Stimulated activated CD8-positive, alpha-beta memory T cell treated with anti-CD3 and anti-CD28 coated beads, Interleukin-7, amount 100 ng/mL, for 48 hours (primary cell): Measurements from ENCODE around the gene PCDHA9.
"Not testable (repeated sequence)": the region's sequence is repeated elsewhere in the genome, so short reads cannot be mapped to it uniquely, and the experiment has no call there.

Source experiments
- DNase-seq, 2 donors: peaks; one replicate each; pipeline ENCODE4 v3.0.0-alpha.2; 2020; ENCODE audit warnings: low read depth in 1 of 2; ENCODE audit errors: extremely low read depth in 1 of 2

Gene PCDHA9

DNA sequence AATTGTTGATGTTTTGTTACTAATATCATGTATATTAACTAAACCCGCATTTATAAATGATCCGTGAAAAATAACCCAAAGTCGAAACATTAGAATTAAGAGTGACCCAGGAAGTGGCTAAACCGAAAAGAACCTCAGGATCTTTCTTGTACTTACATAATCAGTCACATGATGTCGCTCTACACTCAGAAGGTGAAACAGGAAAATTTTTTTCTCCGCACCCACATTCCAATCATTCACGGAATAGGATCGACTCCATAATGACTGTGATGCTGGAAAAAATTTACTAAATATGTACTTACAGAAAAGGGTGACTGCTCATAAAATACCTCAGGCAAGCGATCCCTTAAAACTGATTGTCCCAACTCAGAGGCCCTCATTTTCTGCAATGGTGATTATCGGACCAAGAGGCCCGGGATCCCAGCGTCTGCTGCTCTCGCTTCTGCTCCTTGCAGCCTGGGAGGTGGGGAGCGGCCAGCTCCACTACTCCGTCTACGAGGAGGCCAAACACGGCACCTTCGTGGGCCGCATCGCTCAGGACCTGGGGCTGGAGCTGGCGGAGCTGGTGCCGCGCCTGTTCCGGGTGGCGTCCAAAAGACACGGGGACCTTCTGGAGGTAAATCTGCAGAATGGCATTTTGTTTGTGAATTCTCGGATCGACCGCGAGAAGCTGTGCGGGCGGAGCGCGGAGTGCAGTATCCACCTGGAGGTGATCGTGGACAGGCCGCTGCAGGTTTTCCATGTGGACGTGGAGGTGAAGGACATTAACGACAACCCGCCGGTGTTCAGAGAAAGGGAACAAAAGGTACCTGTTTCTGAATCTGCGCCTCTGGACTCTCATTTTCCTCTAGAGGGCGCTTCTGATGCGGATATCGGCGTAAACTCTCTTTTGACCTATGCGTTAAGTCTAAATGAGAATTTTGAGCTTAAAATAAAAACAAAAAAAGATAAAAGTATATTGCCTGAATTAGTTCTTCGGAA is 27.2 kb downstream of the PCDHA9 start, which contains the start of gene PCDHA12:
PCDHA12 (plus strand) TSS at position 224 of the 981 bp plus-strand sequence; CDS start at position 389, 165 bp downstream.
- DNase-seq = no peak

DNA sequence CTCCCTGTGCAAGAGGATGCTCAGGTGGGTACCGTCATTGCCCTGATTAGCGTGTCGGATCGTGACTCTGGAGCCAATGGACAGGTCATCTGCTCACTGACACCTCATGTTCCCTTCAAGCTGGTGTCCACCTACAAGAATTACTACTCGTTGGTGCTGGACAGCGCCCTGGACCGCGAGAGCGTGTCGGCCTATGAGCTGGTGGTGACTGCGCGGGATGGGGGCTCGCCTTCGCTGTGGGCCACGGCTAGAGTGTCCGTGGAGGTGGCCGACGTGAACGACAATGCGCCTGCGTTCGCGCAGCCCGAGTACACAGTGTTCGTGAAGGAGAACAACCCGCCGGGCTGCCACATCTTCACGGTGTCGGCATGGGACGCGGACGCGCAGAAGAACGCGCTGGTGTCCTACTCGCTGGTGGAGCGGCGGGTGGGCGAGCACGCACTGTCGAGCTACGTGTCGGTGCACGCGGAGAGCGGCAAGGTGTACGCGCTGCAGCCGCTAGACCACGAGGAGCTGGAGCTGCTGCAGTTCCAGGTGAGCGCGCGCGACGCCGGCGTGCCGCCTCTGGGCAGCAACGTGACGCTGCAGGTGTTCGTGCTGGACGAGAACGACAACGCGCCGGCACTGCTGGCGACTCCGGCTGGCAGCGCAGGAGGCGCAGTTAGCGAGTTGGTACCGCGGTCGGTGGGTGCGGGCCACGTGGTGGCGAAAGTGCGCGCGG is 28.5 kb downstream of the PCDHA9 start:
- DNase-seq = not testable (repeated sequence)

DNA sequence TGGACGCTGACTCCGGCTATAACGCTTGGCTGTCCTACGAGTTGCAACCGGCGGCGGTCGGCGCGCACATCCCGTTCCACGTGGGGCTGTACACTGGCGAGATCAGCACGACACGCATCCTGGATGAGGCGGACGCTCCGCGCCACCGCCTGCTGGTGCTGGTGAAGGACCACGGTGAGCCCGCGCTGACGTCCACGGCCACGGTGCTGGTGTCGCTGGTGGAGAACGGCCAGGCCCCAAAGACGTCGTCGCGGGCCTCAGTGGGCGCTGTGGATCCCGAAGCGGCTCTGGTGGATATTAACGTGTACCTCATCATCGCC is 29.0 kb downstream of the PCDHA9 start:
- DNase-seq = no peak

DNA sequence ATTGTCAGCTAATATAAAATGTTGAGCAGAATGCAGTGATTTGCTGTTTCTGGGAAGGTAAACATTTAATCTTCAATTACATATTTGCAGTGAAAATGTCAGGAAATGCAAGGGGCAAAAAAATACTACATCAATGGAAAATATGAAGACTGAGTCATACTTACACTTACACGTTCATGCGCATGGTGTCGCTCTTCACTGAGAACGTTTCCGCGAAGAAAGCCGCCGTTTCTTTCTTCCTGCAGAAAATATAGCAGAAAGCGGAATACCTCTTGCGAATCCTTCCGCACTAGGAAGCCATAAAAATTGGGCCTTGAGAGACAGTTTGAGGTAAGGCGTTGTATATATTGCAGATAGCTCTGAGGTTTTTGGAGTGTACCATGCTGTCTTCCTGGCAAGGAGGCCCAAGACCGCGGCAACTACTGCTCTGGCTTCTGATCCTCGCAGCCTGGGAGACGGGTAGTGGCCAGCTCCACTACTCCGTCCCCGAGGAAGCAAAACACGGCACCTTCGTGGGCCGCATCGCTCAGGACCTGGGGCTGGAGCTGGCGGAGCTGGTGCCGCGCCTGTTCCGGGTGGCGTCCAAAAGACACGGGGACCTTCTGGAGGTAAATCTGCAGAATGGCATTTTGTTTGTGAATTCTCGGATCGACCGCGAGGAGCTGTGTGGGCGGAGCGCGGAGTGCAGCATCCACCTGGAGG is 33.9 kb downstream of the PCDHA9 start, which contains the start of gene PCDHA13:
PCDHA13 (plus strand) TSS at position 236 of the 702 bp plus-strand sequence; CDS start at position 381, 145 bp downstream.
- no peak for DNase-seq

DNA sequence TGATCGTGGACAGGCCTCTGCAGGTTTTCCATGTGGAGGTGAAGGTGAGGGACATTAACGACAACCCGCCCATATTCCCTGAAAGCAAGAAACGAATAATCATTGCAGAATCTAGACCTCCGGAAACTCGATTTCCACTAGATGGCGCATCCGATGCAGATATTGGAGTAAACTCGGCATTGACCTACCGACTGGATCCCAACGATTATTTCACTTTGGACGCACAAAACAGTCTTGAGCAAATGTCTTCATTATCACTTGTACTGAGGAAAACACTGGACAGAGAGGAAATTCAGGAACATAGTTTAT is 34.4 kb downstream of the PCDHA9 start:
- DNase-seq = no peak

DNA sequence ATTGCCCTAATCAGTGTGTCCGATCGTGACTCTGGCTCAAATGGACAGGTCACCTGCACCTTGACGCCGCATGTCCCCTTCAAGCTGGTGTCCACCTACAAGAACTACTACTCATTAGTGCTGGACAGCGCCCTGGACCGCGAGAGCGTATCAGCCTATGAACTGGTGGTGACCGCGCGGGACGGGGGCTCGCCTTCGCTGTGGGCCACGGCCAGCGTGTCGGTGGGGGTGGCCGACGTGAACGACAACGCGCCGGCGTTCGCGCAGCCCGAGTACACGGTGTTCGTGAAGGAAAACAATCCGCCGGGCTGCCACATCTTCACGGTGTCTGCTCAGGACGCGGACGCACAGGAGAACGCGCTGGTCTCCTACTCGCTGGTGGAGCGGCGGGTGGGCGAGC is 35.2 kb downstream of the PCDHA9 start:
- DNase-seq = no peak

DNA sequence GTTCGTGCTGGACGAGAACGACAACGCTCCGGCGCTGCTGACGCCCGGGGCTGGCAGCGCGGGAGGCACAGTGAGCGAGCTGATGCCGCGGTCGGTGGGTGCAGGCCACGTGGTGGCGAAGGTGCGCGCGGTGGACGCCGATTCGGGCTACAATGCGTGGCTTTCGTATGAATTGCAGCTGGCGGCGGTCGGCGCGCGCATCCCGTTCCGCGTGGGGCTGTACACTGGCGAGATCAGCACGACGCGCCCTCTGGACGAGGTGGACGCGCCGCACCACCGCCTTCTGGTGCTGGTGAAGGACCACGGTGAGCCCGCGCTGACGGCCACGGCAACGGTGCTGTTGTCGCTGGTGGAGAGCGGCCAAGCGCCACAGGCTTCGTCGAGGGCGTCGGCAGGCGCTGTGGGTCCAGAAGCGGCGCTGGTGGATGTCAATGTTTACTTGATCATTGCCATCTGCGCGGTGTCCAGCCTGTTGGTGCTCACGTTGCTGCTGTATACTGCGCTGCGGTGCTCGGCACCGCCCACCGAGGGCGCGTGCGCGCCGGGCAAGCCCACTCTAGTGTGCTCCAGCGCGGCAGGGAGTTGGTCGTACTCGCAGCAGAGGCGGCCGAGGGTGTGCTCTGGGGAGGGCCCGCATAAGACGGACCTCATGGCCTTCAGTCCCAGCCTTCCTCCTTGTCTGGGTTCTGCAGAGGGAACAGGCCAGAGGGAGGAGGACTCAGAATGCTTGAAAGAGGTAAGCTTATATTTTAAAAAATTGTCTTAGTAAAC is 35.9 kb downstream of the PCDHA9 start:
- no peak for DNase-seq
